H9 (cell line): ENCODE data around the gene NEAT1. TPM values are rescaled to one million over a fixed set of nuclear protein-coding genes. Genes with fewer than 3 reads are reported as not detected.

Experiments used
- DNase-seq: peaks from one replicate; pipeline ENCODE4 v3.0.0-alpha.2; 2017
- H2AFZ ChIP-seq: one replicate; pipeline ENCODE4 v1.6.1; 2013; ENCODE audit warnings: mild to moderate bottlenecking, low read length, control low read depth, moderate library complexity
- H2AK5ac ChIP-seq: 2 replicates; pipeline ENCODE4 v1.6.1; 2013; ENCODE audit warnings: low read length, control low read depth, mixed read lengths; ENCODE audit not compliant: insufficient read length
- H2BK120ac ChIP-seq: one replicate; pipeline ENCODE4 v1.6.1; 2013; ENCODE audit warnings: low read depth, mild to moderate bottlenecking, low read length, control low read depth, inconsistent platforms; ENCODE audit not compliant: poor library complexity, severe bottlenecking
- H2BK12ac ChIP-seq: 2 replicates; pipeline ENCODE4 v1.6.1; 2013; ENCODE audit warnings: low read length, control low read depth, mixed read lengths, low read depth; ENCODE audit not compliant: insufficient read length
- H2BK15ac ChIP-seq: 2 replicates; pipeline ENCODE4 v1.6.1; 2013; ENCODE audit warnings: low read depth, low read length, control low read depth
- H2BK20ac ChIP-seq: one replicate; pipeline ENCODE4 v1.6.1; 2013; ENCODE audit warnings: low read depth, mild to moderate bottlenecking, low read length, control low read depth, inconsistent platforms; ENCODE audit not compliant: poor library complexity, severe bottlenecking
- H2BK5ac ChIP-seq: 2 replicates; pipeline ENCODE4 v1.6.1; 2013; ENCODE audit warnings: low read length, control low read depth, mixed read lengths; ENCODE audit not compliant: insufficient read length
- H3K14ac ChIP-seq: 2 replicates; pipeline ENCODE4 v1.6.1; 2013; ENCODE audit warnings: low read length, control low read depth; ENCODE audit not compliant: insufficient read depth
- H3K18ac ChIP-seq: 2 replicates; pipeline ENCODE4 v1.6.1; 2013; ENCODE audit warnings: low read depth, mild to moderate bottlenecking, mixed read lengths, low read length, control low read depth; ENCODE audit not compliant: insufficient read length
- H3K23ac ChIP-seq: 2 replicates; pipeline ENCODE4 v1.6.1; 2013; ENCODE audit warnings: low read length, control low read depth, mixed read lengths, low read depth; ENCODE audit not compliant: insufficient read length
- H3K23me2 ChIP-seq: 2 replicates; pipeline ENCODE4 v1.6.1; 2013; ENCODE audit warnings: low read depth, mild to moderate bottlenecking, mixed read lengths, low read length, control low read depth; ENCODE audit not compliant: insufficient read length, poor library complexity, severe bottlenecking
- H3K27ac ChIP-seq: 2 replicates; pipeline ENCODE4 v1.5.1; 2013; ENCODE audit warnings: low read length, control low read depth, mixed read lengths, low read depth; ENCODE audit not compliant: insufficient read length
- H3K27me3 ChIP-seq: 2 replicates; pipeline ENCODE4 v1.6.1; 2013; ENCODE audit warnings: low read length, control low read depth, inconsistent platforms; ENCODE audit not compliant: insufficient read depth
- H3K4ac ChIP-seq: 2 replicates; pipeline ENCODE4 v1.6.1; 2013; ENCODE audit warnings: low read depth, mild to moderate bottlenecking, control low read depth, inconsistent platforms, low read length, moderate library complexity
- H3K4me1 ChIP-seq: 2 replicates; pipeline ENCODE4 v1.6.1; 2013; ENCODE audit warnings: low read length, control low read depth, inconsistent platforms; ENCODE audit not compliant: insufficient read depth
- H3K4me2 ChIP-seq: 2 replicates; pipeline ENCODE4 v1.6.1; 2013; ENCODE audit warnings: low read length, control low read depth, mixed read lengths; ENCODE audit not compliant: insufficient read length, insufficient read depth
- H3K56ac ChIP-seq: 2 replicates; pipeline ENCODE4 v1.6.1; 2013; ENCODE audit warnings: low read depth, mild to moderate bottlenecking, mixed read lengths, low read length, control low read depth; ENCODE audit not compliant: insufficient read length
- H3K79me1 ChIP-seq: 2 replicates; pipeline ENCODE4 v1.6.1; 2013; ENCODE audit warnings: low read depth, mild to moderate bottlenecking, moderate library complexity, low read length, control low read depth, inconsistent platforms; ENCODE audit not compliant: insufficient read depth, poor library complexity, severe bottlenecking
- H3K79me2 ChIP-seq: 2 replicates; pipeline ENCODE4 v1.6.1; 2013; ENCODE audit warnings: low read length, control low read depth, inconsistent platforms; ENCODE audit not compliant: insufficient read depth
- H3K9ac ChIP-seq: 2 replicates; pipeline ENCODE4 v1.6.1; 2013; ENCODE audit warnings: low read length, control low read depth, mixed read lengths; ENCODE audit not compliant: insufficient read length; ENCODE audit errors: extremely low read depth
- H3K9me3 ChIP-seq: one replicate; pipeline ENCODE4 v1.6.1; 2013; ENCODE audit warnings: low read depth, low read length, inconsistent platforms; ENCODE audit not compliant: control insufficient read depth
- H3T11ph ChIP-seq: one replicate; pipeline ENCODE4 v1.6.1; 2013; ENCODE audit warnings: mild to moderate bottlenecking, low read length, control low read depth, inconsistent platforms
- H4K20me1 ChIP-seq: one replicate; pipeline ENCODE4 v1.6.1; 2013; ENCODE audit not compliant: control insufficient read depth, insufficient read length, insufficient read depth
- H4K5ac ChIP-seq: 2 replicates; pipeline ENCODE4 v1.6.1; 2013; ENCODE audit warnings: low read depth, mild to moderate bottlenecking, mixed read lengths, low read length, control low read depth; ENCODE audit not compliant: insufficient read length
- H4K8ac ChIP-seq: replicated peaks from 2 replicates; pipeline ENCODE4 v1.6.1; 2013; ENCODE audit warnings: low read length, control low read depth, mixed read lengths, low read depth; ENCODE audit not compliant: insufficient read length
- H4K91ac ChIP-seq: 2 replicates; pipeline ENCODE4 v1.6.1; 2013; ENCODE audit warnings: low read depth, mild to moderate bottlenecking, moderate library complexity, mixed read lengths, low read length, control low read depth; ENCODE audit not compliant: insufficient read length
- H3K27ac Mint-ChIP-seq, 3 experiments: 2 replicates in 2 of 3; 3 replicates in 1 of 3; pipeline ENCODE4 v1.8.0; 2020 to 2021; ENCODE audit warnings: mixed read lengths in 3 of 3, mild to moderate bottlenecking in 1 of 3, moderate library complexity in 1 of 3
- H3K27me3 Mint-ChIP-seq: 2 replicates; pipeline ENCODE4 v1.8.0; 2021; ENCODE audit warnings: low read depth, mild to moderate bottlenecking, moderate library complexity, mixed read lengths
- H3K36me3 Mint-ChIP-seq, 3 experiments: 2 replicates in 2 of 3; 3 replicates in 1 of 3; pipeline ENCODE4 v1.8.0; 2020 to 2021; ENCODE audit warnings: low read depth in 3 of 3, mixed read lengths in 3 of 3; ENCODE audit not compliant: insufficient read depth in 1 of 3
- H3K4me1 Mint-ChIP-seq, 2 experiments: 2 replicates each; pipeline ENCODE4 v1.8.0; 2020; ENCODE audit warnings: mixed read lengths in 2 of 2
- H3K4me3 Mint-ChIP-seq, 2 experiments: 2 replicates in 1 of 2; 3 replicates in 1 of 2; pipeline ENCODE4 v1.8.0; 2020 to 2021; ENCODE audit warnings: mild to moderate bottlenecking in 2 of 2, mixed read lengths in 2 of 2, moderate library complexity in 1 of 2
- H3K9me3 Mint-ChIP-seq, 2 experiments: 2 replicates in 1 of 2; 3 replicates in 1 of 2; pipeline ENCODE4 v1.8.0; 2020; ENCODE audit warnings: mild to moderate bottlenecking in 2 of 2, mixed read lengths in 2 of 2, moderate library complexity in 1 of 2
- WGBS: extraction: QIAGEN DNeasy Blood & Tissue Kit; methylation state at CpG from one replicate; pipeline ENCODE4 v1.1.7; 2013; ENCODE audit warnings: missing lambda C conversion rate, low lambda C conversion rate, mixed read lengths; ENCODE audit not compliant: insufficient read length; ENCODE audit errors: extremely low coverage; 5-methylcytosine and 5-hydroxymethylcytosine counted together
- total RNA-seq: library from RNA; stranded (reverse); gene quantifications from 2 replicates; pipeline ENCODE4 v1.2.1, GENCODE V29; 2021
- TF ChIP-seq, protein P1 (sequence below): fragments of 200-600 bp; sonication (generic); conservative IDR thresholded peaks from 3 replicates; pipeline ENCODE4 v1.8.0; 2021; ENCODE audit warnings: antibody characterized with exemption, mild to moderate bottlenecking

The NEAT1 gene
- total RNA-seq, 1 experiment from 2014 or later = 12.7 TPM

- Mint-ChIP-seq H3K4me3 (no peak overlapping the region), H3K9me3 (peaks cover 20 to 23% of the 10 kb centered on the region in 2 experiments), H3K27me3 (peaks cover 46% of the 10 kb centered on the region), H3K27ac (no peak overlapping the region), H3K36me3 (peaks cover 3 to 4% (median 4%) of the 10 kb centered on the region in 3 experiments; a peak in 5 of 7 replicates), H3K4me1 (peaks cover 9 to 17% of the 10 kb centered on the region in 2 experiments)
- Histone ChIP-seq H2AK5ac (no peak overlapping the region), H3K4ac (no peak overlapping the region), H3K56ac (no peak overlapping the region), H2BK12ac (no peak overlapping the region), H4K91ac (no peak overlapping the region), H3K18ac (no peak overlapping the region), H3K9ac (no peak overlapping the region), H3K79me1 (no peaks in the 10 kb centered on the region), H3K9me3 (no peaks in the 10 kb centered on the region), H4K8ac (no peak overlapping the region), H3K4me1 (no peaks in the 10 kb centered on the region), H2BK120ac (no peak overlapping the region), H3K27me3 (no peaks in the 10 kb centered on the region), H3K23me2 (no peaks in the 10 kb centered on the region), H4K5ac (no peak overlapping the region), H3K4me2 (no peak overlapping the region), H2BK5ac (no peak overlapping the region), H2AFZ (no peak overlapping the region), H3K79me2 (no peaks in the 10 kb centered on the region), H2BK20ac (no peak overlapping the region), H4K20me1 (no peaks in the 10 kb centered on the region), H2BK15ac (no peak overlapping the region), H3K14ac (no peak overlapping the region), H3K27ac (no peak overlapping the region), H3K23ac (no peak overlapping the region), H3T11ph (no peak overlapping the region)
- no CpG with 5 or more reads among the region's 2 CpGs for WGBS
- DNase-seq = no peak
- TF ChIP-seq, protein P1, sequence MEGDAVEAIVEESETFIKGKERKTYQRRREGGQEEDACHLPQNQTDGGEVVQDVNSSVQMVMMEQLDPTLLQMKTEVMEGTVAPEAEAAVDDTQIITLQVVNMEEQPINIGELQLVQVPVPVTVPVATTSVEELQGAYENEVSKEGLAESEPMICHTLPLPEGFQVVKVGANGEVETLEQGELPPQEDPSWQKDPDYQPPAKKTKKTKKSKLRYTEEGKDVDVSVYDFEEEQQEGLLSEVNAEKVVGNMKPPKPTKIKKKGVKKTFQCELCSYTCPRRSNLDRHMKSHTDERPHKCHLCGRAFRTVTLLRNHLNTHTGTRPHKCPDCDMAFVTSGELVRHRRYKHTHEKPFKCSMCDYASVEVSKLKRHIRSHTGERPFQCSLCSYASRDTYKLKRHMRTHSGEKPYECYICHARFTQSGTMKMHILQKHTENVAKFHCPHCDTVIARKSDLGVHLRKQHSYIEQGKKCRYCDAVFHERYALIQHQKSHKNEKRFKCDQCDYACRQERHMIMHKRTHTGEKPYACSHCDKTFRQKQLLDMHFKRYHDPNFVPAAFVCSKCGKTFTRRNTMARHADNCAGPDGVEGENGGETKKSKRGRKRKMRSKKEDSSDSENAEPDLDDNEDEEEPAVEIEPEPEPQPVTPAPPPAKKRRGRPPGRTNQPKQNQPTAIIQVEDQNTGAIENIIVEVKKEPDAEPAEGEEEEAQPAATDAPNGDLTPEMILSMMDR = no peak
These were observed 25.4 kb downstream of the NEAT1 start for GRCh38 chr11:65448074-65448417.
